Natural killer cell (primary cell): ENCODE results near the gene CDHR1. TPM values are rescaled to one million over a fixed set of nuclear protein-coding genes. Genes with fewer than 3 reads are reported as not detected.

Experiments
- ATAC-seq, 3 donors: fragments of 150-1000 bp in 2 of 3; fragments of 200-7000 bp in 1 of 3; cut with Tn5 transposase; 1 replicate in 1 of 3; 2 replicates in 2 of 3; pipeline ENCODE4 v1.10.0; 2021; ENCODE audit warnings: mild to moderate bottlenecking in 2 of 3, moderate library complexity in 2 of 3
- DNase-seq, 2 donors: peaks; one replicate each; pipeline versions ENCODE4 v3.0.0 to v3.0.0-alpha.2; 2013 to 2021; ENCODE audit warnings: mixed read lengths in 1 of 2
- H3K27ac ChIP-seq: one replicate; pipeline ENCODE4 v1.5.1; 2013; ENCODE audit warnings: mild to moderate bottlenecking, low read length
- H3K27me3 ChIP-seq: one replicate; pipeline ENCODE4 v1.6.1; 2013; ENCODE audit warnings: low read length; ENCODE audit not compliant: control insufficient read depth, insufficient read depth
- H3K36me3 ChIP-seq: one replicate; pipeline ENCODE4 v1.6.1; 2013; ENCODE audit warnings: low read length; ENCODE audit not compliant: control insufficient read depth, insufficient read depth
- H3K4me1 ChIP-seq: one replicate; pipeline ENCODE4 v1.6.1; 2013; ENCODE audit warnings: low read length; ENCODE audit not compliant: control insufficient read depth, insufficient read depth
- H3K4me3 ChIP-seq: one replicate; pipeline ENCODE4 v1.5.1; 2013; ENCODE audit warnings: low read length
- H3K9me3 ChIP-seq: one replicate; pipeline ENCODE4 v1.6.1; 2013; ENCODE audit warnings: low read length; ENCODE audit not compliant: control insufficient read depth, insufficient read depth
- H3K27ac Mint-ChIP-seq, 2 donors: one replicate each; pipeline ENCODE4 v1.8.0; 2022; ENCODE audit warnings: mild to moderate bottlenecking in 2 of 2, mixed read lengths in 2 of 2, moderate library complexity in 1 of 2
- H3K27me3 Mint-ChIP-seq, 2 donors: one replicate each; pipeline ENCODE4 v1.8.0; 2022; ENCODE audit warnings: low read depth in 2 of 2, mixed read lengths in 2 of 2
- H3K36me3 Mint-ChIP-seq: one replicate; pipeline ENCODE4 v1.8.0; 2022; ENCODE audit warnings: mixed read lengths
- H3K4me1 Mint-ChIP-seq, 2 donors: one replicate each; pipeline ENCODE4 v1.8.0; 2022; ENCODE audit warnings: mixed read lengths in 2 of 2
- H3K4me3 Mint-ChIP-seq: one replicate; pipeline ENCODE4 v1.8.0; 2022; ENCODE audit warnings: mild to moderate bottlenecking, moderate library complexity, mixed read lengths
- H3K9me3 Mint-ChIP-seq, 2 donors: one replicate each; pipeline ENCODE4 v1.8.0; 2022; ENCODE audit warnings: mixed read lengths in 2 of 2
- CTCF ChIP-seq: fragments of 200-600 bp; IDR thresholded peaks from one replicate; pipeline ENCODE4 v1.8.0; 2022; ENCODE audit warnings: antibody characterized with exemption
- WGBS: methylation state at CpG from one replicate; pipeline ENCODE4 v1.1.7; 2013; ENCODE audit warnings: missing lambda C conversion rate; ENCODE audit not compliant: insufficient coverage; 5-methylcytosine and 5-hydroxymethylcytosine counted together
- intact Hi-C: fragments of 100-400 bp; cut with micrococcal nuclease; formaldehyde crosslinking; loops from one replicate; pipeline ENCODE4 v1.14.2; 2022
- total RNA-seq, 4 donors: library from RNA; stranded (reverse); fragments of 120-200 nt in 1 of 4; gene quantifications; one replicate each; pipeline versions ENCODE4 v1.2.3 to v1.2.4, GENCODE V29; 2013 to 2022

Gene CDHR1
- total RNA-seq, 3 donors from 2014 or later (not counting 1 experiment from before 2014, with no cell fraction given), result 4.0 to 9.5 (median 6.5) TPM

DNA sequence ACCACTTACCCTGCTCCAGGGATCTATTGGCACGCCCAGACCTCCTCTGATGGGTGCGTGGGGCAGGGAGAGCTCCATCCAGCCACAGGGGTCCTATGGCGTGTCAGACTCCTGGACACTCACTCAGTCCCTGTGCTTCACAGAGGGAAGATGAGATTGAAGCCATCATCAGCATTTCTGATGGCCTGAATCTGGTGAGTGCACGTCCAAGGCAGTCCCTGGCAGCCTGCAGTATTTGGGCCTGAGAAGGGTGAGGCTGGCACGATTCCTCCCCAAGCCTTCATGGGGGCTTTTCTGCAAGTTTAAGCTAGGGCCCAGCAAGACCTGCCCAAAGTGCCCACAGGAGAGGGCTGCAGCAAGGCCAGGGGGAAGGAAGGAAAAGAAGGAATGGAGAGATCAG, 3.3 kb downstream of the CDHR1 start:
- H3K27me3 ChIP-seq, result no peaks in the 10 kb centered on the region
- no peak overlapping the region for H3K4me3 ChIP-seq
- H3K27ac Mint-ChIP-seq, result no peak overlapping the region
- WGBS, result 90% methylated on average over 5 of the region's 5 CpGs
- ATAC-seq (no peak), DNase-seq (no peak)
- H3K4me1 ChIP-seq, result peaks cover 26% of the 10 kb centered on the region
- H3K9me3 Mint-ChIP-seq, result no peaks in the 10 kb centered on the region
- intact Hi-C loops, result no loop called here
- H3K36me3 Mint-ChIP-seq, result no peaks in the 10 kb centered on the region
- peaks cover 0 to 11% of the 10 kb centered on the region in 2 donors for H3K4me1 Mint-ChIP-seq
- no peaks in the 10 kb centered on the region for H3K36me3 ChIP-seq
- H3K27me3 Mint-ChIP-seq, result no peaks in the 10 kb centered on the region
- H3K27ac ChIP-seq, result no peak overlapping the region
- no peak for TF ChIP-seq CTCF
- H3K4me3 Mint-ChIP-seq, result no peak overlapping the region
- no peaks in the 10 kb centered on the region for H3K9me3 ChIP-seq

DNA sequence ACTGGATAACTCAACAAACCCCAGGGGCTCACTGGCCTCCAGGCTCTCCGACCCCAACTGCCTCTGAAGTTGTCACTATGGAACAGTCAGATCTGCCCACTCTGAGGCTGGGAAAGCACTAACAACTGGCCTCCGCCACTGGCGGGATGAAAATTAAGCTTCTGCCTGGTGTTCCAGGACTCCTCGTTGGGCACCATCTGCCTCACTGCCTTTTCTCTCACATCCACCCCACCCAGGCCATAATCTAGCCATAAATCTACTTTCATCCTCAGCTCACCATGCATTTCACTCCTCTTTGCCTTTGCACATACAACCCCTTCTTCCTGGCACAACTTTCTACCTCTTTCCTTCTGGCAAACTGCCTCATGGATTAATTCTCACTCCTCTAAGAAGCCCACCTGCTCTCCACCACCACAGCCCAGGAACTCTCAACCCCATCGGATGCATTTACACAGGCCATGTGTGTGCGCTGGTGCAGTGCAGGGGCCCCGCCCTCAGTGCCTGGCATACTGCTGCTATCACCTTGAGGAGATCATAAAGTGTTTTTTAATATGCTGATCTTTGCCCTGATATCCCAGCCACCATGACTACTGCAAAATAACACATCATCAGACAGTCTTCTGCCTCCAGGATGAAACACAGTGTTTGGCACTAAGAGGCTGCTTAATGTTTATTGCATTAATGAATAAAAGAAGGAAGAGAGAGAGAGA, 4.0 kb downstream of the CDHR1 start:
- no peak for TF ChIP-seq CTCF
- no peaks in the 10 kb centered on the region for H3K9me3 ChIP-seq
- no peaks in the 10 kb centered on the region for H3K9me3 Mint-ChIP-seq
- H3K4me1 Mint-ChIP-seq, result peaks cover 0 to 11% of the 10 kb centered on the region in 2 donors
- H3K27ac Mint-ChIP-seq, result no peak overlapping the region
- H3K4me3 ChIP-seq, result no peak overlapping the region
- intact Hi-C loops, result no loop called here
- no peak for ATAC-seq
- H3K4me3 Mint-ChIP-seq, result no peak overlapping the region
- no peaks in the 10 kb centered on the region for H3K27me3 Mint-ChIP-seq
- no peaks in the 10 kb centered on the region for H3K36me3 ChIP-seq
- WGBS, result 88% methylated on average over 7 of the region's 7 CpGs
- peaks cover 24% of the 10 kb centered on the region for H3K4me1 ChIP-seq
- H3K27me3 ChIP-seq, result no peaks in the 10 kb centered on the region
- no peak for DNase-seq
- H3K36me3 Mint-ChIP-seq, result no peaks in the 10 kb centered on the region
- H3K27ac ChIP-seq, result no peak overlapping the region

DNA sequence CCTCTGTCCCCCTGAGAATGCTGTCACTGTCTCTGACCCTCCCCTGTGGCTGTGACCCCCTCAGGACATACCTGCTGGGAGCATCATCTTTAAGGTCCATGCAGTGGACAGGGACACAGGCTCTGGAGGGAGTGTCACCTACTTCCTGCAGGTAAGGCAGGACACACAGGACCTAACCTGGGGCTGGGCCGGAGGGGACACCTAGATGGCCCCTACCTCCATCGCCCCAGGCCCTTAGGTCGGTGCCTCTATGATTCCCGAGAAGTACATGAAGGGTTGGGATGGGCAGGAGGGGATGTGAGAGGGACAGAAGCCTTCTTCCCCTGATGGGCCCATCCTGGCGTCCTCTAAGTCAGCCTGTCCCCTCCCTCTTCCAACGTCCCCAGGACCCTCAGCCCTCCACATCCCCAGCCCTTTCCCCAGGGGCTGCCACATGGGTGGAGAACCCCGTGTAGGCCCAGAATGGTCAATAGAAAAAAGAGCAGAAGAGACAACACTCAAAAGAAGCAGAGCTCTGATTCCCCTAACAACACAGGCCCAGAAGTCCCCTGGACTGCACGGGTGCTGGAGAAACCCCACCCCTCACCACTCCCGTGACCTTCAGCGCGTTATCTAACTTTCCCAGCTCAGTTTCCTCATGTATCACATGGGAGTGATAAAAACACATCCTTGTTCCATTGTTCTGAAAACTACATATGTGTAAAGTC, 6.4 kb downstream of the CDHR1 start:
- H3K4me3 ChIP-seq, result no peak overlapping the region
- ATAC-seq (no peak), DNase-seq (no peak)
- H3K4me1 ChIP-seq, result peaks cover 4% of the 10 kb centered on the region
- no peaks in the 10 kb centered on the region for H3K9me3 ChIP-seq
- Mint-ChIP-seq H3K36me3 (no peaks in the 10 kb centered on the region), H3K4me1 (peaks cover 0 to 10% of the 10 kb centered on the region in 2 donors), H3K4me3 (no peak overlapping the region), H3K27me3 (no peaks in the 10 kb centered on the region), H3K27ac (no peak overlapping the region), H3K9me3 (no peaks in the 10 kb centered on the region)
- intact Hi-C loops, result no loop called here
- 83% methylated on average over 11 of the region's 11 CpGs for WGBS
- no peak overlapping the region for H3K27ac ChIP-seq
- TF ChIP-seq CTCF, result no peak
- no peaks in the 10 kb centered on the region for H3K36me3 ChIP-seq
- no peaks in the 10 kb centered on the region for H3K27me3 ChIP-seq
